ENCODE results near the gene CCDC195. TPM values are rescaled to one million over a fixed set of nuclear protein-coding genes. Genes with fewer than 3 reads are reported as not detected.
"Not testable (repeated sequence)": the region's sequence is repeated elsewhere in the genome, so short reads cannot be mapped to it uniquely, and the experiment has no call there.

The CCDC195 gene
- polyA plus RNA-seq, 3 donors: not detected

- no peak for DNase-seq
Measured at GRCh38 chr2:224691563-224691962, 24.6 kb downstream of the CCDC195 start.

- no peak for DNase-seq
Measured at GRCh38 chr2:224690868-224691267, 25.3 kb downstream of the CCDC195 start.

- no peak for DNase-seq
Measured at GRCh38 chr2:224689539-224689938, 26.6 kb downstream of the CCDC195 start.

GRCh38 chr2:224688997-224689396 is 27.2 kb downstream of the CCDC195 start:
- no peak for DNase-seq

GRCh38 chr2:224687156-224687555 is 29.0 kb downstream of the CCDC195 start:
- DNase-seq: no peak

GRCh38 chr2:224685121-224685520 is 31.0 kb downstream of the CCDC195 start:
- DNase-seq: no peak

- no peak for DNase-seq
Measured at GRCh38 chr2:224682134-224682533, 34.0 kb downstream of the CCDC195 start.

GRCh38 chr2:224671731-224672130 is 44.4 kb downstream of the CCDC195 start:
- DNase-seq: no peak

GRCh38 chr2:224670203-224670602 is 46.0 kb downstream of the CCDC195 start:
- DNase-seq: no peak

- no peak for DNase-seq
Measured at GRCh38 chr2:224669449-224669848, 46.7 kb downstream of the CCDC195 start.

GRCh38 chr2:224668123-224668909 is 47.8 kb downstream of the CCDC195 start:
- no peak for DNase-seq

- no peak for DNase-seq
Measured at GRCh38 chr2:224666951-224667553, 49.1 kb downstream of the CCDC195 start.

- DNase-seq: not testable (repeated sequence)
Measured at GRCh38 chr2:224663322-224663721, 52.8 kb downstream of the CCDC195 start.

GRCh38 chr2:224661708-224662107 is 54.5 kb downstream of the CCDC195 start:
- not testable (repeated sequence) for DNase-seq

- DNase-seq: no peak
Measured at GRCh38 chr2:224659714-224660113, 56.5 kb downstream of the CCDC195 start.

GRCh38 chr2:224658780-224659405 is 57.3 kb downstream of the CCDC195 start:
- DNase-seq: no peak

GRCh38 chr2:224657349-224657748 is 58.8 kb downstream of the CCDC195 start:
- DNase-seq: no peak

GRCh38 chr2:224655006-224655537 is 61.1 kb downstream of the CCDC195 start:
- no peak for DNase-seq
